Measurements from ENCODE around the gene NCLN. TPM values are rescaled to one million over a fixed set of nuclear protein-coding genes. Genes with fewer than 3 reads are reported as not detected.

Gene NCLN
- total RNA-seq, 2 donors from 2014 or later: 29.4 to 40.4 TPM

- TF ChIP-seq CTCF (IDR thresholded peaks at IDR 0.05): peak; percentile 54
- no peaks in the 10 kb centered on the region for H3K27me3 ChIP-seq (replicated peaks; ENCODE audit: insufficient read depth)
Observed at GRCh38 chr19:3250675-3251074, 64.9 kb downstream of the NCLN start.

GRCh38 chr19:3251229-3251628 lies 65.5 kb downstream of the NCLN start:
- Histone ChIP-seq H3K9me3 (peaks cover 7% of the 10 kb centered on the region), H3K4me3 (no peak overlapping the region), H3K27ac (no peak overlapping the region), H3K36me3 (no peaks in the 10 kb centered on the region), H3K27me3 (replicated peaks; ENCODE audit: insufficient read depth) (no peaks in the 10 kb centered on the region), H3K4me1 (ENCODE audit: control insufficient read depth in 1 of 2, low read depth in 2 of 2) (no peaks in the 10 kb centered on the region)
- no peak for ATAC-seq (ENCODE audit: insufficient number of reproducible peaks, low FRiP score, low read depth)
- DNase-seq (ENCODE audit: low spot score): no peak
- no peak for TF ChIP-seq CTCF (IDR thresholded peaks at IDR 0.05)

More at GRCh38 chr19:3250675-3251074, 64.9 kb downstream of the NCLN start:
- Histone ChIP-seq H3K4me3 (no peak overlapping the region), H3K27ac (no peak overlapping the region), H3K4me1 (ENCODE audit: control insufficient read depth in 1 of 2, low read depth in 2 of 2) (no peaks in the 10 kb centered on the region), H3K9me3 (peaks cover 7% of the 10 kb centered on the region), H3K36me3 (no peaks in the 10 kb centered on the region)
- no peak for DNase-seq (ENCODE audit: low spot score)
- ATAC-seq (ENCODE audit: insufficient number of reproducible peaks, low FRiP score, low read depth): no peak

- Histone ChIP-seq H3K4me1 (ENCODE audit: control insufficient read depth in 1 of 2, low read depth in 2 of 2) (no peaks in the 10 kb centered on the region), H3K36me3 (no peaks in the 10 kb centered on the region), H3K27me3 (replicated peaks; ENCODE audit: insufficient read depth) (no peaks in the 10 kb centered on the region), H3K4me3 (no peak overlapping the region), H3K9me3 (peaks cover 7% of the 10 kb centered on the region), H3K27ac (no peak overlapping the region)
- ATAC-seq (ENCODE audit: insufficient number of reproducible peaks, low FRiP score, low read depth) (no peak), DNase-seq (ENCODE audit: low spot score) (no peak)
- no peak for TF ChIP-seq CTCF (IDR thresholded peaks at IDR 0.05)
Observed at GRCh38 chr19:3252650-3253049, 66.9 kb downstream of the NCLN start.

- Histone ChIP-seq H3K36me3 (no peaks in the 10 kb centered on the region), H3K4me1 (ENCODE audit: control insufficient read depth in 1 of 2, low read depth in 2 of 2) (no peaks in the 10 kb centered on the region), H3K27ac (no peak overlapping the region), H3K9me3 (peaks cover 7% of the 10 kb centered on the region), H3K27me3 (replicated peaks; ENCODE audit: insufficient read depth) (no peaks in the 10 kb centered on the region), H3K4me3 (no peak overlapping the region)
- no peak for ATAC-seq (ENCODE audit: insufficient number of reproducible peaks, low FRiP score, low read depth)
- TF ChIP-seq CTCF (IDR thresholded peaks at IDR 0.05): no peak
- no peak for DNase-seq (ENCODE audit: low spot score)
Observed at GRCh38 chr19:3253270-3253669, 67.5 kb downstream of the NCLN start.

- H3K9me3 ChIP-seq: peaks cover 7% of the 10 kb centered on the region
- ATAC-seq (ENCODE audit: insufficient number of reproducible peaks, low FRiP score, low read depth) (no peak), DNase-seq (ENCODE audit: low spot score) (no peak)
- no peaks in the 10 kb centered on the region for H3K4me1 ChIP-seq (ENCODE audit: control insufficient read depth in 1 of 2, low read depth in 2 of 2)
- no peaks in the 10 kb centered on the region for H3K36me3 ChIP-seq
- H3K4me3 ChIP-seq: no peak overlapping the region
- no peak overlapping the region for H3K27ac ChIP-seq
- no peaks in the 10 kb centered on the region for H3K27me3 ChIP-seq (replicated peaks; ENCODE audit: insufficient read depth)
- TF ChIP-seq CTCF (IDR thresholded peaks at IDR 0.05): no peak
Observed at GRCh38 chr19:3254520-3254919, 68.8 kb downstream of the NCLN start.
